Neural progenitor cell (in vitro differentiated cells): ENCODE results near the gene RALB.

ENCODE experiments used
- EZH2phosphoT487 ChIP-seq: fragments of 200-600 bp; sonication (generic); IDR thresholded peaks from 2 replicates; pipeline ENCODE4 v1.6.1; 2017; ENCODE audit warnings: antibody characterized with exemption
- TF ChIP-seq, protein P1 (sequence below): fragments of 200-600 bp; sonication (generic); IDR thresholded peaks from 2 replicates; pipeline ENCODE4 v1.5.1; 2017; ENCODE audit warnings: antibody characterized with exemption, mild to moderate bottlenecking

DNA sequence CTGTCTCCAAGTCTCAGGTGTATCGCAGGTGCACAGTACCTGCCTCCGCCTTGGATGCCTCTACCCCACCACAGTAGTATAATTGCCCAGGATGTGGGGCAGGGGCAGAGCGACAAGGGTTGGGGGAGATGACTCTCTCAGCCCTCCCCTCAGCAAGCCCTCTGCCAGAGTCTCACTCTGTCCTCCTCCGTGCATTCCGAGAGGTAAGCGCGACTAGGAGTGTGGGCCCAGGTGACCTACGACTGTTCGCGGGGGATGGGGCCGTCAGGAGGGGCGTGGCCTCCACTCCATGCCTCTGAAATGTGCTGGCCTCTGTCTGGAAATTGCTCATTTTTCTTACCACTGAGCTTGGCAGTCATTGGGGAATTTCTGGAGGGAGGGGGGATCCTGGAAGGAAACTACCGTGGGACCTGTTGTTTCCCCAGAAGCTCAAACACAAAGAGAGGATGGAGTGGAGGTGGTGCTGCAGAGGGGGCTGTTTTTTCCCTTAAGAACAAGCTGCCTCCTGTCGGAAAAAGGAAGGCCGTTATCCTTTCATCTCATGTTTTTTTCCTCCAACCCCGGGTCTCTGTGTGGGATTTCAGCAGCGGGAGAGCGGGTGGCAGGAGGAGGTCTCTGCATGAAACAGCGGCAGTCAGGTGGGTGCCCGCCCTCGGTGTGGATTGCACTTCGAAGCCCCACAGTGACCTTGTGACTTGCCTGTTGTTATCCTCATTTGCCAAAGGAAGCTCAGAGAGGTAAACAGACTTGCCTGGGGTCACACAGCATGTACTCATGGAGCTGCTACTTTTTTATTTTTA lies 13.0 kb upstream of the RALB start:
- TF ChIP-seq, protein P1, sequence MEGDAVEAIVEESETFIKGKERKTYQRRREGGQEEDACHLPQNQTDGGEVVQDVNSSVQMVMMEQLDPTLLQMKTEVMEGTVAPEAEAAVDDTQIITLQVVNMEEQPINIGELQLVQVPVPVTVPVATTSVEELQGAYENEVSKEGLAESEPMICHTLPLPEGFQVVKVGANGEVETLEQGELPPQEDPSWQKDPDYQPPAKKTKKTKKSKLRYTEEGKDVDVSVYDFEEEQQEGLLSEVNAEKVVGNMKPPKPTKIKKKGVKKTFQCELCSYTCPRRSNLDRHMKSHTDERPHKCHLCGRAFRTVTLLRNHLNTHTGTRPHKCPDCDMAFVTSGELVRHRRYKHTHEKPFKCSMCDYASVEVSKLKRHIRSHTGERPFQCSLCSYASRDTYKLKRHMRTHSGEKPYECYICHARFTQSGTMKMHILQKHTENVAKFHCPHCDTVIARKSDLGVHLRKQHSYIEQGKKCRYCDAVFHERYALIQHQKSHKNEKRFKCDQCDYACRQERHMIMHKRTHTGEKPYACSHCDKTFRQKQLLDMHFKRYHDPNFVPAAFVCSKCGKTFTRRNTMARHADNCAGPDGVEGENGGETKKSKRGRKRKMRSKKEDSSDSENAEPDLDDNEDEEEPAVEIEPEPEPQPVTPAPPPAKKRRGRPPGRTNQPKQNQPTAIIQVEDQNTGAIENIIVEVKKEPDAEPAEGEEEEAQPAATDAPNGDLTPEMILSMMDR, result no peak
- TF ChIP-seq EZH2phosphoT487, result no peak
